ENCODE measurements around the gene PRRT1.
"Not testable (repeated sequence)": the region's sequence is repeated elsewhere in the genome, so short reads cannot be mapped to it uniquely, and the experiment has no call there.

PRRT1 gene

DNA sequence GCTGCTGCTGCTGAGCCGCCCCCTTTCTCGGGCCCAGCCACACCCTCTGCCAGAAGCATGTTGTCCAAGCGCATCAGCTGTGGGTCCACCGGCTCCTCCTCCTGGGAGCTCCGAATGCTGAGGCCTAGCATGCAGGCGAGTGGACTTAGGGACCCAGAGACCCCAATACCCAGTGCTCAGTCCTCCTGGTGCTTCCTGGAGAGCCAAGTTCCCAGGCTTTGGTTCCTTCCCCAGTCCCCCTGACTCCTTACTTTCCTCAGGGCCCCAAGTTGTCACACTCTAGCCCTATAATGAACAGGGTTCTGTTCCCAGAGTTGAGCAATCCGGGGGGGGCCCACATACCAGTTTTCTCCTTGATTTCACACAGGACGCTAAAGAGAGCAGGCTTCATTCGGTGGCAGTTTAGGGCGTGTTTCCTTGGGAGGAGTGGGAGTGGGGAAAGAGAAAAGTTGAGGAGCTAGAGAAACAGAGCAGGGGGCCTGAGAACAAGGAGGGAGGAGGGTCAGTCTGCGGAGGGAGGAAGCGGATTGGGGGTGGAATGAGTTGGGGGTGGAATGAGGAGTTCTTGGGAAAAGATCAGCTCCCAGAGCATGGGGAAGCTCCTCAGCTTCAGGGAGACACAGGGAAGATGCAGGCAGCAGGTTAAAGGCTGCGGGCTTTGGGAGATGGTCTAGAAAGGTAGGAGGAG is 36.8 kb upstream of the PRRT1 start:
- no peak for DNase-seq

DNA sequence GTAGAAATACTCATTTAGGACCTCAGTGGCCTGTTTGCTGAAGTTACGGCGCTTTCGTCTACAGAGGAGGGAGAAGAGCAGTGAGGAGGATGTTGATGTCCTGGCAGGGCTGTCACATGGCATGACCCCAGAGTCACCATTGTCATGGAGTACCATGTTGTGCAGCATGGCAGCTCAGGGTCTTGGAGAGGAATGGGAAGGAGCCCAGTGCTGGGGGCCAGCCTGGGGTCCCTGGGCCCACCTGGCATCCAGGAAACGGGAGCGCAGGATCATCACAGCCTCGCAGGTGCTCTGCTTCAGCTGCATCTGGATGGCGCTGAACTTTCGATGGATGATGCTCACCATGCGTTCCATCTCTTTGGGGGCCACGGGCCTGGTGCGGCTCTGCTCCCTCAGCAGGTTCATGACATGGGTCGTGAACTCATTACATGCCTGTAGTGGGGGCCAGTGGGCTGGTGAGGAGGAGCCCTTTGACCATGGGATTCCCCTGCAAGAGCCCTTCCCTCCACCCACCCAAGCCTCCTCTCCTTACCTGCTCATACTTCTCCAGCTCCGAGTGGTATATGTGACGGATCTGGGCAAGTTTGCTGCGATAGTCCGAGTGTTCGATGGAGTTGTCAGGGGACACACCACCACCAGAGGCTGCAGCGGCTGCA is 36.1 kb upstream of the PRRT1 start:
- not testable (repeated sequence) for DNase-seq

DNA sequence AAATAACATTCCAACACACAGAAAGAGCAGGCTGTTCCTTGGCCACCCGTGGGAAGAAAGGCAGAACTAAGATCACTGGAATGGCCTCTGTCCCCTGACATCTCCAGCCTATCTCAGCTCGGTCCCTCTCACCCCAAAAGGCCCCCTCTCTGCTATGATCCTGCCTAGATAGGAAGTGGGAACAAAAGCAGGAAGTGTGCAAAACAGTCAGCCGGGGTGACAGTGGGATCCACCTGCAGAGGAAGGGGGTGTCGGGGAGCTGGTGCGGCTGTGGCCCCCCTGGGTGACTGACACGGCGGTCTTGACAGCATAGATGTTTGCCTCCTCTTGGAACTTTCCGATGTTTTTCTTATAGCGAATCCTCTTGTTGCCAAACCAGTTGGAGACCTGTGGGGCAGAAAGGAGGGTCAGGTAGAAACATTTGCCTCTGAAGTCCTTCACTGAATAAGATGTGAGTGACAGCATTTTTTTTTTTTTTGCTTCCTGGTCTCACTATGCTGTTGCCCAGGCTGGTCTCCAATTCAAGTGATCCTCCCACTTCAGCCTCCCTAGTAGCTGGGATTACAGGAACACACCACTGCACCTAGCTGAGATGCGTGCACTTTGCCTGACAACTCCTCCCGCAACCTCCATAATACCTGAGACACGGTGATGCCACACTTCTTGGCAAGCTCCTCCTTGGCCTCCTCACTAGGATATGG is 35.4 kb upstream of the PRRT1 start:
- no peak for DNase-seq

DNA sequence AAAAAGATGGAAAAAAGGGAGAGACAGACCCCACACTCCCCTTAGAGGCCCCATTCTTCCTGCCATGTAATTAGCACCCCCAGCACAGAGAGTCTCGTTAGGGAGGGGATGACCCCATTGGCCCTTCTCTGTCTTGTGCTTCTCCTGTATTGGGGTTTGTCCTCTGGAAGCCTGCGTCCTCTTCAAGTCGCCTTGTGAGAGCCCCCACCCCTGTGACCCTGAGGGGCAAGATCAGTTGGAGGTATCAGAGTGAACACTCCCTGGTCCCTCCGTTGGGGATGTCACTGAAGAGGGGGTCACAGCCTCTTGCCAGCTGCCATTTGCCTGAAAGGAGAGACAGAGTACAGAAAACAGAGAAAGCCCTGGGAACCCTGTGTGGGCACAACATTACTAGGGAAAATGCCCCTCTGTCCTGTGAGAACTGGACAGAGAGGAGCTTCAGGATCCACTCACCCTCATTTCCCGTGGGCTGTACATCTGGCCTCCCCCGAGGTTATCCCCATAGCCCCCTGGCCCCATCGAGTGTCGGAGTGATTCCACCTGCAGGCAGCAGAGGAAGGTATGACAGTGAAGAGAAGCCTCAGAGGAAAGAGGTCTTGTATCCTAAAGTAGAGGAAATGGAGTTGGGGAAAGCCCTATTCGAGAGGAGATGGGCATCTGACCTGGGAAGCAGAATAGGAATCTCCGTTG is 34.6 kb upstream of the PRRT1 start:
- not testable (repeated sequence) for DNase-seq

DNA sequence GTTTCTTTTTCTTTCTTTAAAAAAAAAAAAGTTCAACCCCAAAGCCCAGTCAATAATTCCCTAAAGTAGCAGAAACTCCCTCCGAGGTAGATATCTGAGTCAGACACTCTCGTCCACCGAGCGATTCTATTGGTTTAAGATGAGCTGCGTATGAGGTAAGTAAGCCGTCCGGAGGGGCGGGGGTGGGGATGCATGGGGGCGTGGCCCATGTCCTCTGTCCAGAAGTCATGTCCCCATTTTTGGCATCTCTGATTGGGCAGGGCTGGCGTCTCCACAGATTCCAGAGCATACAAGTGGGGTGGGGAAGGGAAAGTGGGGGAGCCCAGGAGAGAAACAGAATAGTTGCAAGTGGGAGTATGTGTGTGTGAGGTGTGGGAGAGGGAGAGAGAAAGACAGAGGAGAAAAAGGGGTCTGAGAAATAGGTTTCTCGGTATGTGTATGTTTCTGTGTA is 34.0 kb upstream of the PRRT1 start:
- DNase-seq = peak in 10 of 58 donors; percentile 16 to 42 (median 26)

DNA sequence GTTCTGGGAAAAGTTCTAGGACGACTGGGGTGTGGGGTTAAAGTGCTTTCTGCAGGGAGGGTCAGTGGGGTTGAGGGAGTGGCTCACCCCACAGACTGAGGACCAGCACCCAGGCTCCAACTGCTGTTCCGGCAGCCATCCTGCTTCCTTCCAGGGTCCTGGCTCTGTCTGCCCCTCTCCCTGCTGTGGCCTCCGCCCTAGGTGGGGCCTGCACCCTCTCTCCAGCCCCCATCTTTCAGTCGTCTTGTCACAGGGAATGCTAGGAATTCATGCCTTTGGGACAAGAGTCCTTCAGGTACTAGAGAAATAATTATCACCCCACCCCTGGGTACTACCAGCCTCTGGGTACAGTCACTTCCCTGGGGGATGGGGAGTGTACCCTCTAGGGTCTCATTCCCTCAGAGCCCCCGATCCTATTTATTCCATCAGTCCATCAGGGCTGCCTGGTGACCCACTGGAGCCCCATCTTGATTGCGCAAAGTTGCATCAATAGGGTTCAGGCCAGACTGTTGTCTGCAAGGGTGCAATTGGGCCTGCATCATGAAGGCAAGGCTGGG is 32.4 kb upstream of the PRRT1 start, which contains the start of gene AGER:
AGER (minus strand) TSS at position 170 of the 557 bp plus-strand sequence; CDS start at position 139, 31 bp downstream.
- no peak for DNase-seq

DNA sequence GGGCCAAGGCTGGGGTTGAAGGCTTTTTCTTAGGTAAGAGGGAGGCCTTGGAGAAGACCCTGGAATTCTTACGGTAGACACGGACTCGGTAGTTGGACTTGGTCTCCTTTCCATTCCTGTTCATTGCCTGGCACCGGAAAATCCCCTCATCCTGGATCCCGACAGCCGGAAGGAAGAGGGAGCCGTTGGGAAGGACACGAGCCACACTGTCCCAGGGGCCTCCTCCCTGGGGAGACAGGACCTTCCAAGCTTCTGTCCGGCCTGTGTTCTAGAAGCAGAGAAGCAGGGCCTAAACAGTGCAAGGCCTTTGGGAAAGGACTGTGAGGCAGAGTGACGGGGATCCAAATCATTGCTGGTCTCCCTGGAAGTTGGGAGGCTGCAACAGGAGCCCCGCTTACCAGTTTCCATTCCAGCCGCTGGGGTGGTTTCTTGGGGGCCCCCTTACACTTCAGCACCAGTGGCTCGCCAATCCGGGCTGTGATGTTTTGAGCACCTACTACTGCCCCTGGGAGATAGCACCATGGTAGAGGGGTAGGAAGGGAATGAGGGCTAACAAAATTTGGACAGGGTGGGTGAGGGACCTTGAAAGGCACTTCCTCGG is 31.8 kb upstream of the PRRT1 start:
- no peak for DNase-seq

DNA sequence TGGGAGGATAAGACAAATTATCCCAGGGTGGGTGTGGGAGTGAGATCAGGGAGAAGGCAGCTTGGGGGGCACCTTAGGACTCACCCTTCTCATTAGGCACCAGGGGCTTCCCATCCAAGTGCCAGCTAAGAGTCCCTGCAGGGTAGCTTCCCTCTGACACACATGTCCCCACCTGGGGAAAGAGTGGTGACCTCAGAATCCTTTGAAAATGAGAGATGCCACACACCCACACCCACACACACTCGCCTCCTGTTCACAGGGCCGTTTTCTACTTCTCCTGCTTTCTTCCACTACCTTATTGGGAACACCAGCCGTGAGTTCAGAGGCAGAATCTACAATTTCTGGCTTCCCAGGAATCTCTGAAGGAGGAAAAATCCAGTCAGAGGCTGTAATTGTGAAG is 31.3 kb upstream of the PRRT1 start:
- DNase-seq = no peak

DNA sequence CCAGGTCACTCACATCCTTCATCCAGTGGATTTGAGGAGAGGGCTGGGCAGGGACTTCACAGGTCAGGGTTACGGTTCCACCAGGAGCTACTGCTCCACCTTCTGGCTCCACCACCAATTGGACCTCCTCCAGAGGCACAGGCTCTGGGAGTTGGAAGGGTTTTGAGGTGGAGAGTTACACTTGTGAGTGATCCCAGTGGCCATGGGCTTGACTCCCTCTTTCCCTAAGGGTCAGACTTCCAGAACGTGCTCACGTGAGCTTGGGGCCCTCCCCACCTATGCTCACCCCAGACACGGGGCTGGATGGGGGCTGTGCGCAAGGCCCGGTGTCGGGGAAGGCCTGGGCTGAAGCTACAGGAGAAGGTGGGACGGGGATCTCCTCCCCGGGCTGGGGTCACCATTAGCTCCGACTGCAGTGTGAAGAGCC is 30.8 kb upstream of the PRRT1 start:
- no peak for DNase-seq

DNA sequence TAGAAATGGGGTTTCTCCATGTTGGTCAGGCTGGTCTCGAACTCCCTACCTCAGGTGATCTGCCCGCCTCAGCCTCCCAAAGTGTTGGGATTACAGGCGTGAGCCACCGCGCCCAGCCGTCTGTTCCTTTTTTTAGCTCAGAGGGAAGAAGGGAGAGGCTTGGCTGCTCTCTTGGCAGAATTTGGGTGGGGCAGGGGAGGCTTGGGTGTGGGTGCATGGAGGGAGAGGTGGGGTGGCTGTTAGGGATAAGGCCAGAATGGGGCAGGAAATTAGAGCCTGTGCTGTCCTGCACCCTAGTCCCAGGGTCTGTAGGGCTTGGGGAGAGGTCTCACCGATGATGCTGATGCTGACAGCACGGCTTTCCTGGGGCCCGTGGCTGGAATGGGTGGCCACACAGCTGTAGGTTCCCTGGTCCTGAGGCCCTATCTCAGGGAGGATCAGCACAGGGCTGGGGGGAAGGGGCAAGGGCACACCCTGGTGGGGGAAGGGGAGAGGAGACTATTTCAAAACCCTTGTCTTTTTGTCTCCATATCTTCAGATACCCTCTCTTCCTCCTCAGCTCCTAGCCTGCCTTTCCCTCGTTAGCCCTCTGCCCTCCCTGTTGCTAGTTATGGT is 30.3 kb upstream of the PRRT1 start:
- DNase-seq = no peak

DNA sequence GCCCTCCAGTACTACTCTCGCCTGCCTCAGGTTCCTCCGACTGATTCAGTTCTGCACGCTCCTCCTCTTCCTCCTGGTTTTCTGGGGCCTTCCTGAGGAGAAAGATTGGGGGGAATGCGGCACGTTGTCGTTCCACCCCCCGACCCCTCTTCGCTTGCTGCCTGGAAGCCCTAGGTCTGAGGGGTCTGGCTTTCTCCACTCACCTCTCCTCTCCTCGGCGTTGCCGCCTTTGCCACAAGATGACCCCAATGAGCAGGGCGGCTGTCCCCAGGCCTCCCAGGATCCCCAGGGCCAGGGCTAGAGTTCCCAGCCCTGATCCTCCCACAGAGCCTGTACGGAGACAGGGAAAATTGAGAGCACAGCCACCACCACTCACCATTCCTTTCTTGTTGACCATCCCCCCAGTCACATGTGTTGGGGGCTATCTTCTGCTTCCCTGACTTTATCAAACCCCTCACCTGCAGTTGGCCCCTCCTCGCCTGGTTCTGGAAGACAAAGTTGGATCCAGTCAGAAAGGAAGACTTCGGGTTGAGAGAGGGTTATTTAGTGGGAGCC is 29.5 kb upstream of the PRRT1 start:
- DNase-seq = no peak

DNA sequence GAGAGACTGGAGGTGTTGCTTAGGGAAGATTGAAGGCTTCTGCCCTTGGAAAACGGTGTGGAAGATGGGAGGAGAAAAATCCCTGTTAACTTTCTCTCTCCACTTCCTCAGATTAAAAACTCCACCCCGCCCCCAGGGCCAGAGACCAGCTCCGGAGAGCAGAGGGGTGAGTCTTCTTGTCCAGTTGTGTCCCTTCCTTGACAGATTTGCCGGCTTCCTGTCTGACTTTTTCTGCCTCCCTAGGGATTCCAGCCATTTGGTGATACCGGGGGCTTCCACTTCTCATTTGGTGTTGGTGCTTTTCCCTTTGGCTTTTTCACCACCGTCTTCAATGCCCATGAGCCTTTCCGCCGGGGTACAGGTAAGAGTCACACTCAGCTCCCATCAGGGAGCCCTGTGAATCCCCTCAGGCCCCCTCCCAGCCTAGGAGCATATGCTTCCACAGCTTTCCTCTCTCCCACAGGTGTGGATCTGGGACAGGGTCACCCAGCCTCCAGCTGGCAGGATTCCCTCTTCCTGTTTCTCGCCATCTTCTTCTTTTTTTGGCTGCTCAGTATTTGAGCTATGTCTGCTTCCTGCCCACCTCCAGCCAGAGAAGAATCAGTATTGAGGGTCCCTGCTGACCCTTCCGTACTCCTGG is 28.1 kb upstream of the PRRT1 start:
- no peak for DNase-seq

DNA sequence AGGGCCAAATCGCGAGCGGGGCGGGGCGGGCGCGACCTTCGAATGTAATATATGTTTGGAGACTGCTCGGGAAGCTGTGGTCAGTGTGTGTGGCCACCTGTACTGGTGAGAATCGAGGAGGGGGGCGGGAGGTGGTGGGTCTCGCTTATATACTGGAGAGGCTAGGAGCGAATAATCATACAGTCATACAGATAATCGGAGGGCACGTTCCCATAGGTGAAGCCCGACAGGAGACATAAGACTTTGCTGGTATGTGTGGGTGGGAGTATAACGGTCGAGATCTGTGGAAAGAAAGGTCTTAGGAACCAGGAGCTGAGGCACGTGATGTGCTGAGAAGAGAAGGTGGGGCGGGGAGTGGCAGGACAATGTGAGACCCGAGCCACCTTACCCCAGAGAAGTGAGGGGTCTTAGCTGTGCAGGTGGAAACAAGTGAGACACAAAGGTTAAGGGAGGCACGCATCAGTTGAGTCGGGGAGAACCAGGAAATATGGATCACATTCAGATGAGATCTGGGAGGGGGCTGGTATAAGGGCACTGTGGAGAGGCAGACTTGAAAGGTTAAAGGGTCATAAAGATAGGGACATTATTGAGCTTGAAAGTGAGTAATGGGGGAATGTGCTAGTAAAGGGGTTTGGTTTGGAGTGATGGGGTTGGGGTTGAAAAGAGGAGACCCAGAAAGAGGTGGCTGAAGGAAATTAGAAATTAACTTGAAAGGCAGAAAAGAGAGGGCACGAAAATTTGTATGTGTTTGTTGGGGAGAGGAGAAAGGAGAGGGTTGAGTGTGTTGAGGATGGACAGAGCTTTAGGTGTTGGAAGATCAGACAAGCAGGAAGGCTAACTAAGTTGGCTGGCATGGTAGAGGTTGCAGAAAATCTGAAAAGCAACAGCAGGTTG is 27.1 kb upstream of the PRRT1 start:
- DNase-seq = peak in 2 of 58 donors; percentile 47 to 54

DNA sequence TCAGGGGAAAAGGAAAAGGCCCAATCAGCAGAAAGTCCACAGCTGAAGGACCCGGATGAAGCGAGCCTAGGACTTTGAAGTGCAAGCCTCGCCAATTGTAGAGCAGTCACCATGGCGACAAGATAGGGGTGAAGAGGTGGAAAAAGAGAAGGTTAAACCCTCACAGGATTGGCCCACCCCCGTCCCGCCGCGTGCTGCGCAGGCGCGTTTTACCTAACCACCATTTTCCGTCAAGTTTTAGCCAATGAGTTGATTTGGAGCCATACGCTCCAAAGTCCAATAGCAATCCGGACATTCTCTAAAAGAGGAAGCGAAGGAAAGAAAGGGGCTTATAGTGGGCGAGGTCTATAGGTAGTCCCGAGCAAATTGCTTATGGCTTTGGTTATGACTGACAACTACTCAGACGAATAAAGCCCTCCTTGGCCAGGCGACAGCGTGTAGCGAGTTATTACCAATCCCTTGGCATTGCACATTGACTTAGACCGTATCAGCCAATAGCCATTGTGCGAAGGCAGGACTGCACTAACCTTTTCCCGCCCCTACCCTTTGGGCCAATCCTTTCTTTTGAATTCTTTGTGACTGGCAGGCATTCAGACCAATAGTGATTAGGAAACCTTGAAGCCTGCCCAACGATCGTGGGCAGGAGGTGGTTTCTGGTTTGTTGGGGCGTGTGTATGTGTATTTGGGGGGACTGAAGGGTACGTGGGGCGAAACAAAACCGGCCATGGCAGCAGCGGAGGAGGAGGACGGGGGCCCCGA is 26.2 kb upstream of the PRRT1 start, which contains the start of gene RNF5:
RNF5 (plus strand) TSS at position 618 of the 759 bp plus-strand sequence; CDS start at position 725, 107 bp downstream.
- DNase-seq = peak; percentile 76 to 100 (median 96)

DNA sequence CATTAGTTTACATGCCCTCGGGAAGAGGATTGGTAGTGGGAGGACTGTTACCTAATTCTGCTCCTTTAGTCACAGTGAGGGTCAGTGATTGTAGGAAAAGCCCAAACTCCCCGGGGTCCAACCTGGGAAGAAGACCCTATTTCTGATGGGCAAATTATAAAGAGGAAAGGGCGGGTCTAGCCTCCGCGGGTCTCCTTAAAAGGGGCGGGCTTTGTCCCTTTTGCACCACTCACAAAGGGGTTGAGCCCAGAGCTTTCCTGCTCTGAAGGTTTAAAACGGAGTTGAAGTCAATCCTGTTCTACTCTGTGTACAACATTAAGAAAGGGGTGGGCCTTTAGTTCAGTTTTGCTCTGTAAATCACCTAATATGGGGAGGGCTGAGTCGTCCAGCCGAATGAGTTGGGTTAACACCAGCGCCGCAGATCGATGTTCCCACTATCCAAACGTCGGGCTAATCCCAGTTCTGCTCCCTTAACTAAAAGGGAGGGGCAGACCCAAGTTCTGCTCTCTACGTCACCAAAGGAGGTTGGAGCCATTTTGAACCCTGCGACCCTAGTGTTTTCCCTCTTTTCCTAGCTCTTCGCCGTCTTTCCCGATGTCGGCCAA is 25.5 kb upstream of the PRRT1 start:
- DNase-seq = peak in 6 of 58 donors; percentile 28 to 63 (median 58)

DNA sequence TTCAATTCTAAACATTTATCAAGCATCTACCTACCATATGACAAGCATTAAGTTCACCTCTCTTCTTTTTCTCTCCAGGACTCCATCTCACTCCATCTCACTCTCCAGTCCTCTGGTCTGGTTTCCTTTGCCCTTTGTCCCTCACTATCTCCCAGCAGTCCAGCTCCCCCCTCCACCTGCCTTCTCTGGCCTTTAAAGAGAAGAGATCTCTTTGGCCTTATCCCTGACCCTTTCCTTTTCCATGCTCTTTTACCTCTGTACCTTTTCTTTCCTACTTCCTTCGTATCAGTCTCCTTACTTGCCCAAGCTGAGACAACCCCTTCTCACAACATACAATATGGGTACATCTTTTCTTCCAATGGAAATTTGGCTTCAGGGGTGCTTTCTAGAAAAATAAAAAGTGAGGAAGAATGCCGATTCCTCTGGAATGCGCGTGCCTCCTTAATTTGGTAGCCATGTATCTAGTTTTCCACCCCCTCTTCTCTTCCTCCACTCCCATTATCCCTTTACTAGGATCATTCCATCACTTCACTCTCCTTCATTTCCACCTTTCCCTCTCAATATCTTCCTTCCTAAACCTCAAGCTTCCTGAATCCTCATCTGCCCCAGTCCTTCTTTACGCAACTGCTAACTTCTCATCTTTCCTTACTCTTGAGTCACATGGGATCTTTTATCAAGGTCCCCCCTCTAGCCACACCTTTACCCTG is 24.9 kb upstream of the PRRT1 start:
- DNase-seq = peak in 1 of 58 donors; percentile 38
